ENCODE results near the gene USP17L21.
"Not testable (repeated sequence)": the region's sequence is repeated elsewhere in the genome, so short reads cannot be mapped to it uniquely, and the experiment has no call there.

DNA sequence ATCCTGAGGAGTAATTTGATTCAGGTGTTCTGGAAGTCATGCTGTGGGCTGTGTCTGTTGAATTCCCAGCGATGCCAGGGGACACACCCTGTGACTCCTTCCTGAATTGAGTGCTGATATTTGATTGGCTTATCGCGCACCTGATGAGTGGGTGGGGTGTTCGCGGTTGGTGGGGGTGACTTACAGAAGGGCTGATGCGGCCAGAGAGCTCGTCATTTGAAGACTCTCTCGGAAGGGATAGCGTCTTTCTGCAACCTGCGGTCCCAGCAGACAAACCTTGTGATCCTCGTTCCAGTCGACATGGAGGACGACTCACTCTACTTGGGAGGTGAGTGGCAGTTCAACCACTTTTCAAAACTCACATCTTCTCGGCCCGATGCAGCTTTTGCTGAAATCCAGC is 28.6 kb upstream of the USP17L21 start, which contains the start of gene USP17L15:
- not testable (repeated sequence) for TF ChIP-seq POLR2AphosphoS5, POLR2A (IDR thresholded peaks at IDR 0.05)
- TF ChIP-seq, protein P1, sequence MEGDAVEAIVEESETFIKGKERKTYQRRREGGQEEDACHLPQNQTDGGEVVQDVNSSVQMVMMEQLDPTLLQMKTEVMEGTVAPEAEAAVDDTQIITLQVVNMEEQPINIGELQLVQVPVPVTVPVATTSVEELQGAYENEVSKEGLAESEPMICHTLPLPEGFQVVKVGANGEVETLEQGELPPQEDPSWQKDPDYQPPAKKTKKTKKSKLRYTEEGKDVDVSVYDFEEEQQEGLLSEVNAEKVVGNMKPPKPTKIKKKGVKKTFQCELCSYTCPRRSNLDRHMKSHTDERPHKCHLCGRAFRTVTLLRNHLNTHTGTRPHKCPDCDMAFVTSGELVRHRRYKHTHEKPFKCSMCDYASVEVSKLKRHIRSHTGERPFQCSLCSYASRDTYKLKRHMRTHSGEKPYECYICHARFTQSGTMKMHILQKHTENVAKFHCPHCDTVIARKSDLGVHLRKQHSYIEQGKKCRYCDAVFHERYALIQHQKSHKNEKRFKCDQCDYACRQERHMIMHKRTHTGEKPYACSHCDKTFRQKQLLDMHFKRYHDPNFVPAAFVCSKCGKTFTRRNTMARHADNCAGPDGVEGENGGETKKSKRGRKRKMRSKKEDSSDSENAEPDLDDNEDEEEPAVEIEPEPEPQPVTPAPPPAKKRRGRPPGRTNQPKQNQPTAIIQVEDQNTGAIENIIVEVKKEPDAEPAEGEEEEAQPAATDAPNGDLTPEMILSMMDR (IDR thresholded peaks at IDR 0.05) = not testable (repeated sequence)

Measured in stomach (tissue), 4 donors.